Kidney (tissue), 14 donors: ENCODE data around the gene HBEGF. TPM values are rescaled to one million over a fixed set of nuclear protein-coding genes. Genes with fewer than 3 reads are reported as not detected.

Experiments used
- DNase-seq, 5 donors: peaks; one replicate each; pipeline ENCODE4 v3.0.0-alpha.2; 2013 to 2020
- FAIRE-seq: peaks from 2 replicates; lab custom pipeline; 2012; peaks lifted over from hg19 to GRCh38; lab: Jason Lieb, UNC
- H3K27ac ChIP-seq, 2 donors: one replicate each; pipeline ENCODE4 v1.7.0; 2013; ENCODE audit warnings: low read depth in 2 of 2, low read length in 2 of 2, inconsistent platforms in 1 of 2
- H3K27me3 ChIP-seq: one replicate; pipeline ENCODE4 v1.7.1; 2013; ENCODE audit warnings: low read length, inconsistent platforms; ENCODE audit not compliant: control insufficient read depth, insufficient read depth
- H3K36me3 ChIP-seq, 3 donors: one replicate each; pipeline versions ENCODE4 v1.7.0 to v1.7.1; 2013; ENCODE audit warnings: low read length in 3 of 3, control low read depth in 1 of 3, inconsistent platforms in 1 of 3; ENCODE audit not compliant: insufficient read depth in 3 of 3, control insufficient read depth in 2 of 3
- H3K4me1 ChIP-seq, 3 donors: one replicate each; pipeline versions ENCODE4 v1.7.0 to v1.7.1; 2013; ENCODE audit warnings: low read length in 3 of 3, inconsistent platforms in 1 of 3, low read depth in 1 of 3; ENCODE audit not compliant: control insufficient read depth in 2 of 3, insufficient read depth in 2 of 3
- H3K4me3 ChIP-seq, 3 donors: one replicate each; pipeline versions ENCODE4 v1.7.0 to v1.8.1; 2013; ENCODE audit warnings: low read length in 3 of 3, control low read depth in 1 of 3, inconsistent platforms in 1 of 3
- H3K9ac ChIP-seq, 3 donors: one replicate each; pipeline versions ENCODE4 v1.7.0 to v1.7.1; 2013; ENCODE audit warnings: low read length in 3 of 3, control low read depth in 1 of 3, inconsistent platforms in 1 of 3
- H3K9me3 ChIP-seq, 3 donors: one replicate each; pipeline versions ENCODE4 v1.7.0 to v1.7.1; 2013; ENCODE audit warnings: low read length in 3 of 3, control low read depth in 1 of 3, inconsistent platforms in 1 of 3; ENCODE audit not compliant: control insufficient read depth in 2 of 3, insufficient read depth in 1 of 3
- CTCF ChIP-seq: IDR thresholded peaks from 3 replicates; pipeline ENCODE4 v1.5.1; 2012; ENCODE audit warnings: mild to moderate bottlenecking, moderate library complexity, borderline replicate concordance; ENCODE audit not compliant: insufficient read depth; ENCODE audit errors: extremely low read depth
- intact Hi-C: fragments of 100-400 bp; cut with DNase I; formaldehyde crosslinking; loops from one replicate; pipeline ENCODE4 v1.11.1; 2022
- polyA plus RNA-seq: library from polyadenylated mRNA; stranded (reverse); fragments of 350-450 nt; fragmentation: Illumina TruSeq; extraction: RNeasy Lipid Tissue Mini Kit (QIAGEN cat#74804); gene quantifications from one replicate; pipeline ENCODE4 v1.2.3, GENCODE V29; 2014; ENCODE audit warnings: low read depth, low replicate concordance; ENCODE audit not compliant: insufficient read depth
- total RNA-seq: library from RNA; stranded (reverse); fragmentation: NEBNext Ultra II Directional; extraction: Animal tissue kit (Norgen Biotek cat#: 25700); gene quantifications from one replicate; pipeline ENCODE4 v1.2.1, GENCODE V29; 2021
- donor health status: control.
- donor health status: control.
- donor health status: control.
- donor health status: control.
- donor health status: control.
- donor health status: DM: yes; HTN: yes; CAD: no.
- donor health status: Normal renal cell carcinoma (clear cell type).

The HBEGF gene
- total and polyA plus RNA-seq, 2 donors from 2014 or later = 6.0 to 7.8 TPM

GRCh38 chr5:140312067-140312790 is 34.2 kb downstream of the HBEGF start:
- Histone ChIP-seq H3K4me1 (peaks cover 0 to 6% (median 0%) of the 10 kb centered on the region in 3 donors), H3K4me3 (no peak overlapping the region), H3K9me3 (no peaks in the 10 kb centered on the region), H3K36me3 (no peaks in the 10 kb centered on the region), H3K27ac (peak overlapping the region in 1 of 2 donors; percentile 2), H3K27me3 (no peaks in the 10 kb centered on the region), H3K9ac (no peak overlapping the region)
- DNase-seq (peak in 1 of 5 donors; percentile 30), FAIRE-seq (no peak)
- intact Hi-C loops = no loop called here
- no peak for TF ChIP-seq CTCF

- DNase-seq (no peak), FAIRE-seq (no peak)
- Histone ChIP-seq H3K36me3 (no peaks in the 10 kb centered on the region), H3K4me1 (peaks cover 0 to 6% (median 0%) of the 10 kb centered on the region in 3 donors), H3K9me3 (no peaks in the 10 kb centered on the region), H3K4me3 (no peak overlapping the region), H3K27ac (no peak overlapping the region), H3K27me3 (no peaks in the 10 kb centered on the region), H3K9ac (no peak overlapping the region)
- TF ChIP-seq CTCF = no peak
- intact Hi-C loops = no loop called here
These were observed 35.4 kb downstream of the HBEGF start for GRCh38 chr5:140311011-140311467.

GRCh38 chr5:140310434-140310833 is 36.0 kb downstream of the HBEGF start:
- H3K4me3 ChIP-seq = no peak overlapping the region
- TF ChIP-seq CTCF = no peak
- no peaks in the 10 kb centered on the region for H3K36me3 ChIP-seq
- no peak for FAIRE-seq
- H3K27ac ChIP-seq = no peak overlapping the region
- intact Hi-C loops = no loop called here
- H3K9ac ChIP-seq = no peak overlapping the region
- no peak for DNase-seq
- no peaks in the 10 kb centered on the region for H3K27me3 ChIP-seq
- H3K4me1 ChIP-seq = peaks cover 0 to 6% (median 0%) of the 10 kb centered on the region in 3 donors
- H3K9me3 ChIP-seq = no peaks in the 10 kb centered on the region
